ENCODE data around the gene MYO16.

The MYO16 gene

GRCh38 chr13:108812661-108813060, 183.2 kb downstream of the MYO16 start:
- no peak for DNase-seq

GRCh38 chr13:108813587-108814170, 184.3 kb downstream of the MYO16 start:
- DNase-seq, result no peak

GRCh38 chr13:108816375-108816774, 187.0 kb downstream of the MYO16 start:
- DNase-seq, result no peak

- no peak for DNase-seq
These were observed 198.2 kb downstream of the MYO16 start for GRCh38 chr13:108827646-108828045.

GRCh38 chr13:108828086-108828815, 198.8 kb downstream of the MYO16 start:
- no peak for DNase-seq

GRCh38 chr13:108830916-108831315, 201.5 kb downstream of the MYO16 start:
- no peak for DNase-seq

GRCh38 chr13:108833531-108833930, 204.1 kb downstream of the MYO16 start:
- no peak for DNase-seq

- no peak for DNase-seq
These were observed 204.8 kb downstream of the MYO16 start for GRCh38 chr13:108834193-108834592.

GRCh38 chr13:108835083-108835482, 205.7 kb downstream of the MYO16 start:
- DNase-seq, result no peak

- no peak for DNase-seq
These were observed 221.3 kb downstream of the MYO16 start for GRCh38 chr13:108850691-108851090.

GRCh38 chr13:108851660-108852059, 222.2 kb downstream of the MYO16 start:
- no peak for DNase-seq

- no peak for DNase-seq
These were observed 223.6 kb downstream of the MYO16 start for GRCh38 chr13:108853031-108853430.

GRCh38 chr13:108855737-108856387, 226.5 kb downstream of the MYO16 start:
- no peak for DNase-seq

- DNase-seq, result no peak
These were observed 229.3 kb downstream of the MYO16 start for GRCh38 chr13:108858676-108859075.

- DNase-seq, result no peak
These were observed 230.0 kb downstream of the MYO16 start for GRCh38 chr13:108859197-108860012.

- no peak for DNase-seq
These were observed 231.0 kb downstream of the MYO16 start for GRCh38 chr13:108860418-108860817.

GRCh38 chr13:108877300-108877699, 247.9 kb downstream of the MYO16 start:
- no peak for DNase-seq

- no peak for DNase-seq
These were observed 249.3 kb downstream of the MYO16 start for GRCh38 chr13:108878732-108879131.

GRCh38 chr13:108889324-108889984, 260.0 kb downstream of the MYO16 start:
- no peak for DNase-seq

- DNase-seq, result no peak
These were observed 265.9 kb downstream of the MYO16 start for GRCh38 chr13:108895220-108895704.

- no peak for DNase-seq
These were observed 268.5 kb downstream of the MYO16 start for GRCh38 chr13:108897955-108898354.

GRCh38 chr13:108902405-108903155, 273.2 kb downstream of the MYO16 start:
- no peak for DNase-seq

Measured in activated CD4-positive, CD25-positive, alpha-beta regulatory T cell (primary cell).